HG02943 (cell line): ENCODE results near the gene CNPY2.
A peak's percentile ranks its signal among the peaks of the same experiment; 100 is the strongest.
"Not testable (repeated sequence)": the region's sequence is repeated elsewhere in the genome, so short reads cannot be mapped to it uniquely, and the experiment has no call there.

Experiments used
- ATAC-seq: cut with Tn5 transposase; IDR thresholded peaks from one replicate; pipeline ENCODE4 v1.9.1; 2021; ENCODE audit warnings: mild to moderate bottlenecking, low read depth, moderate library complexity; ENCODE audit not compliant: unreplicated experiment

CNPY2 gene

DNA sequence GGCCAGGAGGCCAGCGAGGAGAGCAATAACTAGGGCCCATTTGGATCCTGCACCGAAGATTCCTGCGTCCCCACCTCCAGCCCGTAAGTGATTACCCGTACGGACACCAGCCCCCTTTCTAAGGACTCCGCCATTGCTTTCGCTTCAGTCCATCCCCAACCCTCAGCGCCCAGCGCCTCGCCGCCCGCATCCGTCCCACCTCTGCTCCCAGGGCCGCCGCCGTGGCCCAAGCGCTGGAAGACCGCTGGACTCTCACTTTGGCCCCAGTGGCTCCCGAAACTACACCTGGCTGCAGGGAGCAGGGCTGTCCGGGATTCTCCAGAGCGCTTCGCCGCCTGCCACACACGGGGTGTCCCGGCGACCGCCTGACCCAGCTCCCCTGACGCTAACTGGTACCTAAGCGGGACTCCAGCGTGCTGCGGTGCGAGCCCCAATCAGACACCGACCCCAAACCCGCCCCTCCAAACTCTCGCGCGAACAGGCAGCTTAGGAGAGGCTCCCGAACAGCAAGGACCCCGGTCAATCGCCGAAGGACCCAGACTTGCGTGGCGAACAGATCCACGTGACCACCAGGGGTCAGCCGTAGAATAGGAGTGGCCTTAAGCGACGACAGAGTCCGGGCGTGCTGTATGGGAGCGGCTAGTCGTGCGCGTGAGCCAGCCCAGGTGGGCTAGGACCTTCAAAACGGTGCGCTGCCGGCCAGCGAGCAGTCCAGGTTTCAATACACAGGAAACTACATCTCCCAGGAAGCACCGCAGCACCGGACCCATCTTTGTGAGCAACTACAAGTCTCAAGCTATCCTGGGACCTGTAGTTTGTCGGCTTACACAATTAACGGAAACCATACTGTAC, at the start of gene CNPY2:
CNPY2 (minus strand) TSS at position 367 of the 852 bp plus-strand sequence. CDS start 771 bp downstream, outside the sequence.
- peak; percentile 91 for ATAC-seq

DNA sequence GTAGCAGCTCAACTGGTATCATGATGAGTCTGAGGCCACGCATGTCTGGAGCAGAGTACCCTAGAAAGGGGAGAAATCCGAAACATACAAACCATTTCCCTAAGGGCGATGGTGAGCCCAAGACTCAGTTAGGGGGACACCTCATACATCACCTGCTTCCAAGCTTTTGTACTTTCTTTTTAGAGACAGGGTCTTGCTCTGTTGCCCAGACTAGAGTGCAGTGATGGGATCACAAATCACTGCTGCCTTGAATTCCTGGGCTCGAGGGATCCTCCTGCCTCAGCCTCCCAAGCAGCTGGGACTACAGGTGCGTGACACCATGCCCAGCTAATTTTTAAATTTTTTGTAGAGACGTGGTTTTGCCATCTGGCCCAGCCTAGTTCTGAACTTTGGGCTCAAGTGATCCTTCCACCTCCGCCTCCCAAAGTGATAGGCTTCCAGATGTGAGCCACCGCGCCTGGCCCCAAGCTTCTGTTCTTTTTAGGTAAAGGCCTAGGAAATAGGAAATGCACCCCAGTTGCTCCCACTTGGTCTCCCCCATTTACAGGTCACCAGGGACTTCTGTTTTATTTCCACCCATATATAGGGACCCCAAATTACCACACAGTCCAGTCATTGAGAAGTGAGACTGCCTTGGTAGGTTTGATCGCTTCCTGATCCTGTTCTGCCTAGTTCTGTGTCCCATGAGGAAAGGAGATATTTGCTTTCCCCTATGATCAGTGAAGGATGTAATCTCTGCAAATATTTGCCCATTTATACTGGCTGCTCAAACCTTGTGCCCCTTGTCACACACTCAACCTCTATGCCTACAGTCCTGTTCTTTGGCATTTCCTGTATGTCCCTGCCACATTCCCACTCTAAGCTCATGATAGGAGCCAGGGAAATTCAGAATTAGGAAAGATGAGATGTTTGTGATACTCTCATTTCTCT, 46.6 kb upstream of the CNPY2 start, which contains the start of gene APOF:
APOF (minus strand) TSS at position 728 of the 930 bp plus-strand sequence; CDS start at position 616, 112 bp downstream.
- no peak for ATAC-seq

DNA sequence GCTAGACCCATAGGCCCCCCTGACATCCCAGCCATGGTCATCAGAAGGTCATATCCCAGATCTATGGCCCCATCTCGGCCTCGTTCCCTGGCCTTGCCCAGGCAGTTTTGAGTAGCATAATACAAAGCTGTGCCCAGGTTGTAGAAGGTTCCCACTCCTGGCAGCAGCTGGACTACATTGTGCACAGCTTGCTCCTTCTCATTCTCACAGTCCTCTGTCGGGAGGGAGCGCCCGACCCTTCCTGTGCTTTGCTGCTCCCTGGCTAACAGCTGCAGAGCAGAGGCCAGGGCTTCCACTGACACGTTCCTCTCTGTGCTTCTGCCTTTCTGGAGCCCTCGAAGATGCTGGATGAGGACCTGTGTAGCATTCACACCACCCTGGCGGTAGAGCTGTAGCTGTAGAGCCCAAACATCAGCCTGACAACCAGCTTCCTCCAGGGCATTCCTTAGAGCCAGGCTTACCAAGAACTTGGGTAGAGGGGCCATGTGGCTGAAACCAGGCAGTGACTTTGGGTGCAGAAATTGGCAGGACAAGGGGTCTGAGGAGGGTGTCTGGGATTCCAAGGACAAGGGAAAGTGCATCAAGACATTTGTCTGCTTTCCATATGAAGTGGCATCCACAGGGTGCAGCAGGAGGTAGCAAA, 45.8 kb upstream of the CNPY2 start:
- ATAC-seq = no peak

DNA sequence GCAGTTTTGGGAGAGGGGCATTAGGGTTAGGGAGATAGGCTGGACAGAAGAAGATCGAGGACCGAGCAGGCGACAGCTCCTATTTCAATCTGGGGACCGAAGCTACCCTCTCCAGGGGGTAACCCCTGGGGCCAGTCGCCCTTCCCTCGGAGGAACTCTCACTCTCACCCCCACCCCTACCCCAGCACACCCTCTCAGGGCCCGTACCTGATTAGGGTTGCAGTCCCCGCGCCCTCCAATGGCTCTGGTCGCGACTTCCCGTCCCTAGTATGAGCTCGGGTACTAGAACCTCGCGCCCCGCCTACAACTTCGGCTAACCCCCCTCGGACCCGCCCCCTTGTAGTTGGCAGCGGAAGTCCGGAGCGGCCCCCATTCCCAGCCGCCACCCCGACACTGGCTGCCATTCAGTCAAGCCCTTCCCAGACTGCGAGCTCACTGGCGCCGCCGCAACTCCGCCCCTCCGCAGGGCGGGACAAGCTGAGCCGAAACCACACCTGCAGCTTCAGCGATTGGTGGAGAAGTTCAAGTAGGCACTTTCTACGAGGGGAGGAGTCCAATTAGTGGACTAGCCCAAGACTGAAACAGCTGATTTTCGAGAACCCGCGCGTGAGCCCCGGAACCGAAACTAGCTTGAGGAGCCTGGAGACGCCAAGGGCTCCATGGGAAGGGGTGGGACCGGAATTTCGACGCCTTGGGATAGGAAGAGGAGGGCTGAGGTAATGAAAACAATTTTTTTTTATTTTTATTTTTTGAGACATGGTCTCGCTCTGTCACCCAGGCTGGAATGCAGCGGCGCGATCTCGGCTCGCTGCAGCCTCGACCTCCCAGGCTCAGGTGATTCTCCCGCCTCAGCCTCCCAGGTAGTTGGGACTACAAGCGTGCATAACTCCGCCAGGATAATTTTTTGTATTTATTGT, 44.3 kb upstream of the CNPY2 start, which contains the start of gene STAT2:
STAT2 (minus strand) TSS at position 257 of the 917 bp plus-strand sequence. CDS start 3,536 bp downstream, outside the sequence.
- peak; percentile 92 for ATAC-seq

GRCh38 chr12:56358836-56359532, 43.2 kb upstream of the CNPY2 start:
- ATAC-seq = no peak

DNA sequence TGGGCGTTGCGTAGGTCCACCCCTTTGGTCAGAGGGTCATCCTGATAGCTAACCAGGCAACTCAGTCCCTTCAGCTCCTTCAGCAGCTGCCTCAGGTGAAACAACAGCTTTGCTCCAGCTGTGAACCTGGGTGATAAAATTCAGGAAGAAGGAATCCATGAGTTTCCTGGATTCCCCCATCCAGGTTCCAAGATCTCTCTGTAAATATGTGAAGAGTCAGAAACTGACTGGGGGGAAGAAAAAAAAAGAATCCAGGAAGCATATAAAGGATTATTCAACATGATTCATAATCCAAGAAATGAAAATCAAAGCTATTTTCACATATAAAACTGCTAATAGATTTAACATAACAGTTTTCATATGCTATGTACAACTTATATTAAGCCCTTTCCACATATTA, 35.5 kb upstream of the CNPY2 start:
- ATAC-seq = no peak

- ATAC-seq = no peak
Measured at GRCh38 chr12:56350662-56351061, 34.9 kb upstream of the CNPY2 start.

DNA sequence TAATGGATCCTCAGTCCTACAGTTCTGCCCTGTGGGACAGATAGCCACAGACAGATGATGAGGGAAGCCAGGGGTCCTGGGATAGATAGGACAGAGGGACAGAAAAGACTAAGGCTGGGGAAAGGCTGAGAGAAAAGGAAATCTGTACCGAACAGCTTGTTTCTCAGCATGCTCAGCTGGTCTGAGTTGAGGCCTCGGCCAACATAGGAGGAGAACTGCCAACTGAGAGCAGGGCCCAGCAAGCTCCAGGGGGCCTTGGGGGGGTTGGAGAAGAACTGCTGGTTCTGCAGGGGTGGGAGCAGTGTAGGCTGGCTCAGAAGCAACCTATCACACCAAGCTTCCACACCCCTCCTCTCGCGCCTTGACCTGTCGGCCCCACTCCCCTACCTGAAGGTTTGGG, 33.0 kb upstream of the CNPY2 start:
- ATAC-seq = no peak

DNA sequence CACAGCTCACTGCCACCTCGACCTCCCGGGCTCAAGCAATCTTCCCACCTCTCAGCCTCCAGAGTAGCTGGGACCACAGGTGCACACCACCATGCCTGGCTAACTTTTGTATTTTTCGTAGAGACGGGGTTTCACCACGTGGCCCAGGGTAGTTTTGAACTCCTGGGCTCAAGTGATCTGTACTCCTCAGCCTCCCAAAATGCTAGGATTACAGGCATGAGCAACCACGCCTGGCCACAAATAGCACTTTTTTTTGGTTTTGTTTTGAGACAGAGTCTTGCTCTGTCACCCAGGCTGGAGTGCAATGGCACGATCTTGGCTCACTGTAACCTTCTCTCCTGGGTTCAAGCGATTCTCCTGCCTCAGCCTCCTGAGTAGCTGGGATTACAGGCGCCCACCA, 31.5 kb upstream of the CNPY2 start:
- not testable (repeated sequence) for ATAC-seq

DNA sequence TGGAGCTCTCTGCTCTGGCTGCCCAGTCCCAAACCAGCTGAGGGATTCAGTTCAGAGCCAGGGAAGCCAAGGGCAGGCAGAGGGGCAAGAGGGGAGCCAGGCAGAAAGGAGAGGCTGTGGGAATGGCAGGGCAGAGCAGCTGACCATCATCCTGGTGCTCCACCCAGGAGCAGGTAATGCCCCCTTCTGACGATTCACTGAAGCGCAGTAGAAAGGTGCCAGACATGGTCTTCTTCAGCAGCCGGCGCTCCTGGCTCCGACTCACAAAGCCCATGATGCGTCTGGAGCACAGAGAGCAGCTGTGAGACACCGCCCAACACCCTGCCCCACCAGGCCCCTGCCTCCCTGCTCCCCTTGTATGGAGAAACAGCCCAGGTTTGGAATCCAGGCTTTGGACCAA, 30.9 kb upstream of the CNPY2 start:
- ATAC-seq = no peak

DNA sequence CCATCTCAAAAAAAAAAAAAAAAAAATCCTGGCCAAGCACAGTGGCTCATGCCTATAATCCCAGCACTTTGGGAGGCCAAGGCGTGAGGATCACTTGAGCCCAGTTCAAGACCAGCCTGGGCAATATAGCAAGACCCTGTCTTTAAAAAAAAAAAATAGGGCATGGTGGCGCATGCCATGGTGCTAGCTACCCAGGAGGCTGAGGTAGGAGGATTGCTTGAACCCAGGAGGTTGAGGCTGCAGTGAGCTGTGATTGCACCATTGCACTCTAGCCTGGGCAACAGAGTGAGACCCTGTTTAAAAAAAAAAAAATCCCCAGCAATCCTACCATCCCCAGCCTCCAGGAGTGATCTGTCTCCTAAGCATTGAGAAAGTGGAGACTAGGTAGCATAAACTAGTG, 26.5 kb upstream of the CNPY2 start:
- not testable (repeated sequence) for ATAC-seq

- ATAC-seq = no peak
Measured at GRCh38 chr12:56341616-56342015, 25.8 kb upstream of the CNPY2 start.

DNA sequence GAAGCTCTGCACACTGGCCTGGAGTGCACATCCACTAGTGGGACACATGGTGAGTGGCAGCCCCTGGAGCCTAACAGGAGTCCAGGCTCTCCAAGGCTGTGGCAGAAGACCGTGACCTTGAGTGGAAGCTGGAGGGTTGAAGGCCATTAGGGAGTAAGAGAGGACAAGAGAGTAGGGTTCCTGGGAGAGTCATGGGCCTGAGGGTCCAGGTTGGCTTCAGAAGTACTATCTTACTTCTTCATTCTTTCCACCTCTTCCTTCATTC, 23.3 kb upstream of the CNPY2 start:
- no peak for ATAC-seq

GRCh38 chr12:56338308-56339157, 22.7 kb upstream of the CNPY2 start, which contains the start of gene IL23A:
Gene IL23A, plus strand, starts transcription at chr12:56338884. Its CDS starts 161 bp downstream, at chr12:56339045.
- ATAC-seq = no peak

- no peak for ATAC-seq
Measured at GRCh38 chr12:56337753-56338251, 22.0 kb upstream of the CNPY2 start.

DNA sequence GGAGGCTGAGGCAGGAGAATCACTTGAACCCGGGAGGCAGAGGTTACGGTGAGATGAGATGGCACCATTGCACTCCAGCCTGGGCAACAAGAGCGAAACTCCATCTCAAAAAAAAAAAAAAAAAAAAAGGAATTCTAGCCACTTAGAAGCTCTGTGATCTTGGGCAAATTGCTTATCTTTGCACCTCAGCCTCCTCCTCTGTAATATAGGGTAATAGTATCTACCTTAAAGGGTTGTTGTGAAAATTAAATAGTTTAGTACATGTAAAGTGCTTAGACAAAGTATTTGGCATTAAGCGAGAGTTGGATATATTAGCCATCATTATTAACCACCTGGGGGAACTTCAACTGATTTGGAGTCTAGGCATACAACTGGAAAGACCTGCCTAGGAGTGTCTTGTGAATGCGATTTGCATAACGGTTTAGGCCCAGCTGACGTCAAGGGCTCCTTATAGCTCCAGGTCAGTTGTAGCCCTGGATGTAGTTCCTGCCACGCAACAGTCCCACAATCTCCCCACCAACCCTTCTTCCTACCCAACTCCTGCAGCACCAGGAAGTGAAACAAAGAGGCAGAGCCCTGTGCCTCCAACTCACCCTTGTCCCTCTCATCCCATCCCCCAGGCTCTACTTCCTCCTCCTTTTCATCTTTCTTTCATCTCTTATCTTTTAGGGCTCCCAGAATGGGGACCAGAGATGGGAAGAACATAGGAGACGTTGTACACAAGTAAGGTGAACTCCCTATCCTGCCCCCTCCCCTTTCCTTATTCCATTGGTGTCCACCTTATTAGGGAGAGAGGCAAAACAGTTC, 20.8 kb upstream of the CNPY2 start:
- ATAC-seq = no peak

GRCh38 chr12:56335527-56335926, 19.7 kb upstream of the CNPY2 start:
- not testable (repeated sequence) for ATAC-seq
